ENCODE results near the gene IGSF3. TPM values are rescaled to one million over a fixed set of nuclear protein-coding genes. Genes with fewer than 3 reads are reported as not detected.
A peak's percentile ranks its signal among the peaks of the same experiment; 100 is the strongest.

Gene IGSF3
- total RNA-seq, 1 experiment from 2014 or later: 30.1 TPM

DNA sequence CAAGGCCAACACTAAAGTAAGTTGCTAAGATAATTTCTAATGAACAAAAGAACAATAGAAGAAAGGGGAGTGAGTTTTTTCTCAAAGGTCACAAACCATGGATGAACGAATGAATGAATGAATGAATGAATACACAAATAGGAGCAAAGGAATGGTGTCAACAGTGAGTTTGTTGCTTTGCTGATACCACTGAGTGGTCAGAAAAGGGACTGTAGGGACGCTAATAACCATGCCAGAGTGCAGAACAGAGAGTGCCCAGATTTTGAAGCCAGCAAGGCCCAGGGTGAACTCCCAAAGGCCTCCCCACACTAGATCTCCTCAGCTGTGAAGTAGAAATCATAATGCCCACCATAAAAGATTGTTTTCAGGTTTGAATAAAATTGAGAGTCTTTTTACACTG, 112.6 kb downstream of the IGSF3 start:
- Histone ChIP-seq H3F3A (ENCODE audit: insufficient read depth, low read depth) (peaks cover 37% of the 10 kb centered on the region), H3K4me3 (no peak overlapping the region), H3K4me2 (no peak overlapping the region), H4K20me1 (ENCODE audit: insufficient read depth) (peaks cover 12% of the 10 kb centered on the region), H3K9me2 (ENCODE audit: insufficient read depth) (no peaks in the 10 kb centered on the region), H2AFZ (no peak overlapping the region), H3K4me1 (replicated peaks; ENCODE audit: insufficient read depth) (peaks cover 54% of the 10 kb centered on the region), H3K9me3 (ENCODE audit: insufficient read depth, low read depth) (no peaks in the 10 kb centered on the region), H3K27ac (0 out of 2 replicates have a peak overlapping the region, but pooled peaks have one; percentile 0), H3K27me3 (ENCODE audit: insufficient read depth, low read depth) (no peaks in the 10 kb centered on the region), H3K79me2 (ENCODE audit: low read depth) (peaks cover 99% of the 10 kb centered on the region), H3K36me3 (ENCODE audit: low read depth) (peaks cover 29% of the 10 kb centered on the region)
- POLR2A ChIA-PET (ENCODE audit: unreplicated experiment): no interaction called here
- intact Hi-C loops (cut with micrococcal nuclease; ENCODE audit: unreplicated experiment): no loop called here
- no peak for TF ChIP-seq EZH2 (IDR thresholded peaks at IDR 0.05; ENCODE audit: low read depth)
- TF ChIP-seq, protein P1, sequence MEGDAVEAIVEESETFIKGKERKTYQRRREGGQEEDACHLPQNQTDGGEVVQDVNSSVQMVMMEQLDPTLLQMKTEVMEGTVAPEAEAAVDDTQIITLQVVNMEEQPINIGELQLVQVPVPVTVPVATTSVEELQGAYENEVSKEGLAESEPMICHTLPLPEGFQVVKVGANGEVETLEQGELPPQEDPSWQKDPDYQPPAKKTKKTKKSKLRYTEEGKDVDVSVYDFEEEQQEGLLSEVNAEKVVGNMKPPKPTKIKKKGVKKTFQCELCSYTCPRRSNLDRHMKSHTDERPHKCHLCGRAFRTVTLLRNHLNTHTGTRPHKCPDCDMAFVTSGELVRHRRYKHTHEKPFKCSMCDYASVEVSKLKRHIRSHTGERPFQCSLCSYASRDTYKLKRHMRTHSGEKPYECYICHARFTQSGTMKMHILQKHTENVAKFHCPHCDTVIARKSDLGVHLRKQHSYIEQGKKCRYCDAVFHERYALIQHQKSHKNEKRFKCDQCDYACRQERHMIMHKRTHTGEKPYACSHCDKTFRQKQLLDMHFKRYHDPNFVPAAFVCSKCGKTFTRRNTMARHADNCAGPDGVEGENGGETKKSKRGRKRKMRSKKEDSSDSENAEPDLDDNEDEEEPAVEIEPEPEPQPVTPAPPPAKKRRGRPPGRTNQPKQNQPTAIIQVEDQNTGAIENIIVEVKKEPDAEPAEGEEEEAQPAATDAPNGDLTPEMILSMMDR (conservative IDR thresholded peaks at IDR 0.05): no peak
- BruUV-seq (replicated peaks): no TSS peak
- DNase-seq: no peak
- CTCF ChIA-PET: no interaction called here

DNA sequence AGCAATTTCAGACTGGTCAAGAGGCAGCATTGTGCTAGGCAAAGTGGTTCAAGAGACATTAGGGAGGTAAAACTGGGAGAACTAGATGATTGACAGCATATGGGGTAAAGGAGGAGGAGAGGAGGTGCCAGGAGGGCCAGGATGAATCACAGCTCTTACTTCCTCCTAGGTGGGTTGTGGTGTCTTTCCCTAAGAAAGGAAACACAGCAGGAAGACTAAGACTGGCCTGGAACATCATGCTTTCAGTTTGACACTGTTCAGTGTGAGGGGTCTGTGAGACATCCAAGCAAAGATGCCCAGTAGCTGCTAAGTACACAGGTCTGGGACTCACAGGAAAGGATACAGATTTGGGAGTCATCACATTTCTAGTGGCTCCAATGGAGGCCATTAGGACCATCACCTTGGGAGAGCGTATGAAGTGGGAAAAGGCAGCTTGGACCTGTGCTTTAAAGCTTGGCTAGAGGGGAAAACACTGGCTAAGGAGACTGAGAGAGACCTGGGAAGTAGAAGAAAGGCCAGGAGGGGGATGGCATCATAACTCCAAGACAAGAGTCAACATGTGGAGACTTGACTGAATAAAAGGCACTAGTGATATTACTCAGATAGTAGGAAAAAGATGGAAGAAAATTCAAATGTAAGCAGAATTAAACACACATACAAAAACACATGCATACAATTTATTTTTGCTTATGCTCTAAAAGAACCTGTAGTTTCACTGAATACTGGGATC, 114.0 kb downstream of the IGSF3 start:
- H3K36me3 ChIP-seq (ENCODE audit: low read depth): peaks cover 37% of the 10 kb centered on the region
- ChIA-PET POLR2A (ENCODE audit: unreplicated experiment) (no interaction called here), CTCF (no interaction called here)
- peaks cover 25% of the 10 kb centered on the region for H4K20me1 ChIP-seq (ENCODE audit: insufficient read depth)
- H3K4me3 ChIP-seq: no peak overlapping the region
- peak overlapping the region; percentile 36 for H3K27ac ChIP-seq
- no peak overlapping the region for H2AFZ ChIP-seq
- BruUV-seq (replicated peaks): no TSS peak
- peak in 1 of 2 experiments; percentile 71 for DNase-seq
- peaks cover 54% of the 10 kb centered on the region for H3K4me1 ChIP-seq (replicated peaks; ENCODE audit: insufficient read depth)
- H3K4me2 ChIP-seq: peak overlapping the region; percentile 37
- H3K9me3 ChIP-seq (ENCODE audit: insufficient read depth, low read depth): no peaks in the 10 kb centered on the region
- H3F3A ChIP-seq (ENCODE audit: insufficient read depth, low read depth): peaks cover 32% of the 10 kb centered on the region
- H3K79me2 ChIP-seq (ENCODE audit: low read depth): peaks cover 99% of the 10 kb centered on the region
- no peak for TF ChIP-seq EZH2 (IDR thresholded peaks at IDR 0.05; ENCODE audit: low read depth)
- TF ChIP-seq, protein P1 (conservative IDR thresholded peaks at IDR 0.05): no peak
- H3K9me2 ChIP-seq (ENCODE audit: insufficient read depth): no peaks in the 10 kb centered on the region
- H3K27me3 ChIP-seq (ENCODE audit: insufficient read depth, low read depth): no peaks in the 10 kb centered on the region
- intact Hi-C loops (cut with micrococcal nuclease; ENCODE audit: unreplicated experiment): no loop called here

DNA sequence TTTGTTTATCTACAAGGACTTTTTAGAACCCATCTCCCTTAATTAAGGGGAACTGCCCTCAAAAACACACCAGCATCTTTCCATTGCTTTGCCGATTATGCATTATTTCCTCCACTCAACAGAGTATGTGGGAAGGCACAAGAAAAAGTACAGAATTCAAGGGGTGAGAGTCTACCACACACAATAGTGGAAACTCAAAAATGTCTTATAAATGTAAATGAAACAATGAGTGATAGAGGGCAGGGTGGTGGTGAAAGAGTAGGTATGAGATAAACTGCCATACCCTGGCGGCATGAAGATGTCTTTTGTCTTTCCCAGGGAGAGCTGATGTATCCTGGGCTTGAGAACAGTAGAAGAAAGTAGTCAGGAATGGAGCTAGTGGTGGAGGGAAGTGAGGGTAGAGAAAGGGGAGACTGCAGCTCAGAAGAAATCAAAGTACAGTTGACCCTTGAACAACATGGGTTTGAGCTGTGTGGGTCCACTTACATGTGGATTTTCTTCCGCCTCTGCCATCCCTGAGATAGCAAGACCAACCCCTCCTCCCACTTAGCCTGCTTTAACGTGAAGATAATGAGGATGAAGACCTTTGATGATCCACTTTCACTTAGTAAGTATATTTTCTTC, 121.1 kb downstream of the IGSF3 start:
- intact Hi-C loops (cut with micrococcal nuclease; ENCODE audit: unreplicated experiment): no loop called here
- Histone ChIP-seq H3K27me3 (ENCODE audit: insufficient read depth, low read depth) (no peaks in the 10 kb centered on the region), H3K4me1 (replicated peaks; ENCODE audit: insufficient read depth) (no peaks in the 10 kb centered on the region), H3K36me3 (ENCODE audit: low read depth) (peaks cover 49% of the 10 kb centered on the region), H4K20me1 (ENCODE audit: insufficient read depth) (peaks cover 23% of the 10 kb centered on the region), H3K79me2 (ENCODE audit: low read depth) (peaks cover 74% of the 10 kb centered on the region), H3K9me3 (ENCODE audit: insufficient read depth, low read depth) (no peaks in the 10 kb centered on the region), H3K4me2 (no peak overlapping the region), H3K27ac (no peak overlapping the region), H2AFZ (no peak overlapping the region), H3K4me3 (no peak overlapping the region), H3K9me2 (ENCODE audit: insufficient read depth) (no peaks in the 10 kb centered on the region), H3F3A (ENCODE audit: insufficient read depth, low read depth) (peaks cover 6% of the 10 kb centered on the region; the same call in 1 of the 2 replicates)
- DNase-seq: no peak
- TF ChIP-seq, protein P1 (conservative IDR thresholded peaks at IDR 0.05): no peak
- no peak for TF ChIP-seq EZH2 (IDR thresholded peaks at IDR 0.05; ENCODE audit: low read depth)
- BruUV-seq (replicated peaks): no TSS peak
- POLR2A ChIA-PET (ENCODE audit: unreplicated experiment): interaction anchor here (0.6 kb wide), 1 partner anchor 21 kb away, joined by 3 read pairs; no protein-coding TSS in a partner anchor
- CTCF ChIA-PET: interaction anchor here (0.7 kb wide), 1 partner anchor 122 kb away, joined by 3 read pairs; no protein-coding TSS in a partner anchor
